Measurements from ENCODE around the gene FARP1. TPM values are rescaled to one million over a fixed set of nuclear protein-coding genes. Genes with fewer than 3 reads are reported as not detected.

FARP1 gene
- total RNA-seq, 2 donors from 2014 or later = 1.0 to 2.2 TPM

GRCh38 chr13:98485561-98485960, 342.7 kb downstream of the FARP1 start:
- peak overlapping the region in 1 of 2 donors; percentile 71 for H3K27ac Mint-ChIP-seq
- ATAC-seq = no peak
- H3K4me1 Mint-ChIP-seq (ENCODE audit: low read depth in 2 of 2) = peaks cover 52 to 55% of the 10 kb centered on the region in 2 donors
- H3K4me3 Mint-ChIP-seq = no peak overlapping the region
- no peaks in the 10 kb centered on the region for H3K9me3 Mint-ChIP-seq
- no peaks in the 10 kb centered on the region for H3K27me3 Mint-ChIP-seq
- peaks cover 5% of the 10 kb centered on the region for H3K36me3 Mint-ChIP-seq
- no peak for DNase-seq (ENCODE audit: low spot score)

DNA sequence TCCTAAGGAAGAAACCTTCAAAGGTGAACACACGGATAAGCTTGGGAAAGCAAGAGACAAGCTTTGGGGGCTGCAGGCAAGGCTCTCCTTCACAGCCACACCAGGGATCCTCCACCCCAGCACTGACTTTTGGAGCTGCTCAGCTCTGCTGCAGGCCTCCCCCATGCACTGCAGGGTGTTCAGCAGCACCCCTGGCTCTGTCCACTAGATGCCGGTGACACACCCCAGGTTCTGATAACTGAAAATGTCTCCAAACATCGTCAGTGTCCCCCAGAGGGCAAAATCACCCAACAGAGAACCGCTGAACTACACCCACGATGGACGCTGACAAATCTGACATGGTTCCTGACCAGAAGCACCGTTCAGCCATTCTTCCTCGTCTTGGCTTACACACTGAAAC, 343.5 kb downstream of the FARP1 start:
- Mint-ChIP-seq H3K27me3 (no peaks in the 10 kb centered on the region), H3K27ac (no peak overlapping the region), H3K4me3 (no peak overlapping the region), H3K9me3 (no peaks in the 10 kb centered on the region), H3K4me1 (ENCODE audit: low read depth in 2 of 2) (peaks cover 51 to 53% of the 10 kb centered on the region in 2 donors), H3K36me3 (no peaks in the 10 kb centered on the region)
- DNase-seq (ENCODE audit: low spot score) (no peak), ATAC-seq (no peak)

DNA sequence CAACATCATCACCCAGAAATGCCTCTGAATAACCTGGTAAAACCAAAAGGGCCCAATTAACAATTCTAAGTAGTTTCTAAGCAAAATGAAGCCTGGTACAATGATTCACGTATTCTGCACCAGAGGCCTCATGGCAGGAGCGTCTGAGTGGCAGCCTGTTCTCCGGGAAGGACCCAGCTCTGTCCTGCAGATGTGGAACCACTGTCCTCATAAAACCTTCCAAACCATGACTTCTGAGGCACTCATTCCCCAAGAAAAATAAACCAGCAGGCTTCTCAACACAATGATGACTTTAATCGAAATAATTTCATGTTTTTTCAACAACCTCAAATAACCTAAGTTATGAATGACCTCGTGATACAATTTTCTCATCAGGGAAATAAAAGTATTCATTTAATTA, 344.1 kb downstream of the FARP1 start:
- Mint-ChIP-seq H3K27me3 (no peaks in the 10 kb centered on the region), H3K4me3 (no peak overlapping the region), H3K9me3 (no peaks in the 10 kb centered on the region), H3K36me3 (no peaks in the 10 kb centered on the region), H3K4me1 (ENCODE audit: low read depth in 2 of 2) (peaks cover 50 to 55% of the 10 kb centered on the region in 2 donors), H3K27ac (no peak overlapping the region)
- no peak for ATAC-seq
- DNase-seq (ENCODE audit: low spot score) = no peak

DNA sequence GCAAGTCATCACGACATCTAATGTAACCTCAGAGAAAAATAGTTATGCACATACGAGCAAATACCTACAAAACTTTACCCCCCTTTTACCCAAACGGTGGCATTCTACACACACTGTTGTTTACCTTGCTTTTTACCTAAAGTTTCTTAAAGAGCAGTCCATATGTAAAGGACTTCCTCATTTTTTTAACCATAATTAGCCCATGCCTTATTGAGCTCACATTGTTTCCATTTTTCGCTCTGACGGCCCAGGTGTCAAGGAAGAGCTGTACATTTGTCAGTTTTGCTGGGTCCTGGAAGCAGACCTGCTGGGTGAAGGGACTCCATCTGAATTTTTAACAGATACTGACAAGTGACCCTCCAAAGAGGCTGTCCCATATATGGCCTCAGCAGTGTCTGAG, 344.6 kb downstream of the FARP1 start:
- ATAC-seq = no peak
- no peaks in the 10 kb centered on the region for H3K9me3 Mint-ChIP-seq
- H3K4me1 Mint-ChIP-seq (ENCODE audit: low read depth in 2 of 2) = peaks cover 56 to 60% of the 10 kb centered on the region in 2 donors
- H3K36me3 Mint-ChIP-seq = no peaks in the 10 kb centered on the region
- no peaks in the 10 kb centered on the region for H3K27me3 Mint-ChIP-seq
- DNase-seq (ENCODE audit: low spot score) = no peak
- H3K4me3 Mint-ChIP-seq = no peak overlapping the region
- H3K27ac Mint-ChIP-seq = no peak overlapping the region

- no peaks in the 10 kb centered on the region for H3K36me3 Mint-ChIP-seq
- no peak overlapping the region for H3K27ac Mint-ChIP-seq
- H3K9me3 Mint-ChIP-seq = no peaks in the 10 kb centered on the region
Measured at GRCh38 chr13:98488736-98489135, 345.8 kb downstream of the FARP1 start.

DNA sequence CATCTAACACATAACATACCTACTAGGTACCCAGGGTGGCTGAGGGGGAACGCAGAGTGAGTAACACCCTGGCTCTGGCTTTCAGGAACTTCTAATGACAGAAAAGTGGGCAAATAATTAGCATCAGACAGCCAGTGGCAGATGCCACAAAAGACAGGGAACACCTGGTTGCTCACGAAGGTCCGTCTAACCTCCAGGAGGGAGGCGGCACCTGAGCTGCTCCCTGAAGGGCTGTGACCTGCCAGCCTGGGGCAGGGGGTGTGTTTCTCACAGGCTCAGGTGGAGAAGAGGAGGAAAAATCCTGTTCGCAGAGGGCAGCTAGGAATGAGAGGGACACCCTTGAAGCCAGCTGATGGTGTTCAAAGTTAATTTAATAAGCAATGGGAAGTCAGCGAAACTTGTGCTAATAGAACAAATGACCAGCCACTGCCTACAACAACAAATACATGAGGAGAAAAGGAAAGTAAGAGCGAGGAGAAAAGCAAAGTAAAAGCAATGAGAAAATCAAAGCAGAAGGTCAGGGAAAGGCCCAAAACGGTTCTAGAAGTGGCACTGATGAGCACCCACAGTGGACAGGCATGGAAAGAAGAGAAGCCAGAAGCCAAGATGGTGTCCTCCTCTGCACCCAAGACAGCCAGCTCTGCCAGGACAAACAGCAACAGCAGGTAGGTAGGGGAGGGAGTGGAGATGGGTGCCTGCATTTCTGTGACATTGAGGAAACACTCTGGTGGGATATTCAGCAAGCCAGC, 346.7 kb downstream of the FARP1 start:
- H3K4me1 Mint-ChIP-seq (ENCODE audit: low read depth in 2 of 2) = peaks cover 52 to 53% of the 10 kb centered on the region in 2 donors
- ATAC-seq (no peak), DNase-seq (ENCODE audit: low spot score) (no peak)
- no peaks in the 10 kb centered on the region for H3K36me3 Mint-ChIP-seq
- H3K27me3 Mint-ChIP-seq = no peaks in the 10 kb centered on the region
- H3K9me3 Mint-ChIP-seq = no peaks in the 10 kb centered on the region
- no peak overlapping the region for H3K4me3 Mint-ChIP-seq
- H3K27ac Mint-ChIP-seq = no peak overlapping the region

More at GRCh38 chr13:98488736-98489135, 345.8 kb downstream of the FARP1 start:
- Mint-ChIP-seq H3K27me3 (no peaks in the 10 kb centered on the region), H3K4me3 (no peak overlapping the region), H3K4me1 (ENCODE audit: low read depth in 2 of 2) (peaks cover 56 to 57% of the 10 kb centered on the region in 2 donors)
- no peak for ATAC-seq
- no peak for DNase-seq (ENCODE audit: low spot score)

GRCh38 chr13:98490195-98490836, 347.4 kb downstream of the FARP1 start:
- peaks cover 48 to 51% of the 10 kb centered on the region in 2 donors for H3K4me1 Mint-ChIP-seq (ENCODE audit: low read depth in 2 of 2)
- no peak overlapping the region for H3K27ac Mint-ChIP-seq
- ATAC-seq (no peak), DNase-seq (ENCODE audit: low spot score) (no peak)
- H3K4me3 Mint-ChIP-seq = no peak overlapping the region
- no peaks in the 10 kb centered on the region for H3K9me3 Mint-ChIP-seq
- no peaks in the 10 kb centered on the region for H3K27me3 Mint-ChIP-seq
- no peaks in the 10 kb centered on the region for H3K36me3 Mint-ChIP-seq

DNA sequence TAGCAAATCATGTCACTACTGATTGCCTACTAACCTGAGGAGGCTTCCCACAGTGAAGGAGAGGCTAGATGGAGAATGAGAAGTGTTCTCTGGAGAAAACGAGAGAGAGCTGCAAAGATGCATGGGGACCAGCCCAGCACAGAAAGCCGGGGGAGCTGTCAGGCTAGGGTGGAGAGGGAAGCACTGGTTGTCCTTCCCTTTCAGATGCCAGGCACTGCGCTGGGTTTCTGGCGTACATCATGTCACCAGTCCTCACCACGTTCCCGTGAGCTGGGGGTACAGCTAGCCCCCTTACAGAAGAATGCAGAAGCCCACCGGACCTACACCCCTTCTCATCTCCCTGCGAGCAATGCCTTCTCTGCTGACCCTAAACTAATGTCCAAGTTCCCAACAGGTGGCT, 348.0 kb downstream of the FARP1 start:
- Mint-ChIP-seq H3K27ac (no peak overlapping the region), H3K4me3 (no peak overlapping the region), H3K27me3 (no peaks in the 10 kb centered on the region), H3K9me3 (no peaks in the 10 kb centered on the region), H3K36me3 (no peaks in the 10 kb centered on the region), H3K4me1 (ENCODE audit: low read depth in 2 of 2) (peaks cover 43 to 45% of the 10 kb centered on the region in 2 donors)
- DNase-seq (ENCODE audit: low spot score) (no peak), ATAC-seq (no peak)

- Mint-ChIP-seq H3K4me1 (ENCODE audit: low read depth in 2 of 2) (peaks cover 38 to 43% of the 10 kb centered on the region in 2 donors), H3K27me3 (no peaks in the 10 kb centered on the region), H3K36me3 (no peaks in the 10 kb centered on the region), H3K27ac (no peak overlapping the region), H3K9me3 (no peaks in the 10 kb centered on the region), H3K4me3 (no peak overlapping the region)
- ATAC-seq = no peak
- no peak for DNase-seq (ENCODE audit: low spot score)
Measured at GRCh38 chr13:98492335-98493041, 349.6 kb downstream of the FARP1 start.

DNA sequence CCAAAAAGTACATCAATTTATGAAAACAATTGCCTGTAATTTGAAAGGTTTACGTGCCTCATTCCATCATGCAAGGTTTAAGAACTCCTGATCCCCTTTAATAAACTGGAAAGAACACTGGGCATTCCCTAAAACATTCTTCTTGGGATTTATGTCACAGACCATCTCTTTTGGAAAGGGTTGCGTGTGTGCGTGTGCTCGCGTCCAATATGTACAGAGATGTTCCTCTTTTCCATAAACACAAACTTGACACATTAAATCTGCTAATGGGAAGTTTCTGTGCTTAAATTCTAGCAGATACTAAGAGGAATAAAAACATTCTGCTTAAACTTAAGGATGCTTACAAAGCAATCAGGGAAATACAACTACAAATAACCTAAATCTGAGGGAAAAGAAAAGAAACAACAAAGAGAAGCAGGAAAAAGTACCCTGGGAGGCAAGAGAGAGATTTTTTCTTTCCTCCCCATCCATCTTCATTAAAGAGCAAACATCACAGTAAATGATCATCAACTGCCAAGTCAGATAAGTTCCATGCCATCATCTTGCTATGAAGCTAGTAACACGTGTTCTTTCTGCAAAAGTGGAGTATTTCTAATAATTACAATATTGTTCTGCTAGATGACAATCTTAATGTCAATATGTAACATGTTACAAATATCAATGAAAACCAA, 350.3 kb downstream of the FARP1 start:
- ATAC-seq (no peak), DNase-seq (ENCODE audit: low spot score) (no peak)
- peaks cover 41 to 47% of the 10 kb centered on the region in 2 donors for H3K4me1 Mint-ChIP-seq (ENCODE audit: low read depth in 2 of 2)
- no peaks in the 10 kb centered on the region for H3K9me3 Mint-ChIP-seq
- no peaks in the 10 kb centered on the region for H3K36me3 Mint-ChIP-seq
- no peak overlapping the region for H3K27ac Mint-ChIP-seq
- H3K27me3 Mint-ChIP-seq = no peaks in the 10 kb centered on the region
- H3K4me3 Mint-ChIP-seq = no peak overlapping the region

- no peak for ATAC-seq
- H3K27ac Mint-ChIP-seq = no peak overlapping the region
Measured at GRCh38 chr13:98494769-98495168, 351.9 kb downstream of the FARP1 start.

GRCh38 chr13:98495627-98496478, 353.0 kb downstream of the FARP1 start:
- H3K36me3 Mint-ChIP-seq = no peaks in the 10 kb centered on the region
- no peak overlapping the region for H3K27ac Mint-ChIP-seq
- peaks cover 33 to 36% of the 10 kb centered on the region in 2 donors for H3K4me1 Mint-ChIP-seq (ENCODE audit: low read depth in 2 of 2)
- peaks cover 0 to 5% of the 10 kb centered on the region in 2 donors for H3K27me3 Mint-ChIP-seq
- DNase-seq (ENCODE audit: low spot score) (no peak), ATAC-seq (no peak)
- no peak overlapping the region for H3K4me3 Mint-ChIP-seq
- H3K9me3 Mint-ChIP-seq = no peaks in the 10 kb centered on the region

More at GRCh38 chr13:98494769-98495168, 351.9 kb downstream of the FARP1 start:
- Mint-ChIP-seq H3K4me3 (no peak overlapping the region), H3K4me1 (ENCODE audit: low read depth in 2 of 2) (peaks cover 38 to 42% of the 10 kb centered on the region in 2 donors), H3K27me3 (peaks cover 0 to 3% of the 10 kb centered on the region in 2 donors), H3K36me3 (no peaks in the 10 kb centered on the region), H3K9me3 (no peaks in the 10 kb centered on the region)
- DNase-seq (ENCODE audit: low spot score) = no peak

GRCh38 chr13:98496479-98496791, 353.5 kb downstream of the FARP1 start:
- DNase-seq (ENCODE audit: low spot score) (no peak), ATAC-seq (no peak)
- Mint-ChIP-seq H3K4me3 (no peak overlapping the region), H3K9me3 (no peaks in the 10 kb centered on the region), H3K36me3 (no peaks in the 10 kb centered on the region), H3K4me1 (ENCODE audit: low read depth in 2 of 2) (peaks cover 30 to 34% of the 10 kb centered on the region in 2 donors), H3K27ac (no peak overlapping the region), H3K27me3 (peaks cover 0 to 6% of the 10 kb centered on the region in 2 donors)

All from natural killer cell treated with Interleukin-12 subunit alpha and Interleukin-12 subunit beta and Interleukin-15 and Interleukin-18, amount 100 ng/mL, for 72 hours (primary cell).